Upper lobe of left lung (tissue), 4 donors: ENCODE results near the gene FHIT.

Experiments used
- CTCF ChIP-seq, 6 experiments: fragments of 450-650 bp in 4 of 6; fragments of 200-600 bp in 2 of 6; sonication (generic) in 2 of 6; IDR thresholded peaks; one replicate each; pipeline ENCODE4 v1.5.1; 2016 to 2019; ENCODE audit warnings: antibody characterized with exemption in 6 of 6
- EP300 ChIP-seq, 4 donors: sonication (generic); formaldehyde crosslinking; IDR thresholded peaks; one replicate each; pipeline ENCODE4 v1.5.1; 2017; ENCODE audit warnings: antibody characterized with exemption in 4 of 4, control low read depth in 2 of 4

- TF ChIP-seq CTCF (IDR thresholded peaks at IDR 0.05), result no peak
- no peak for TF ChIP-seq EP300 (IDR thresholded peaks at IDR 0.05)
These were observed 493.5 kb downstream of the FHIT start for GRCh38 chr3:60757724-60758123.
